Measurements from ENCODE around the gene ZNF329.

The ZNF329 gene

GRCh38 chr19:58093071-58093470, 57.5 kb downstream of the ZNF329 start:
- H4K12ac ChIP-seq (ENCODE audit: low read depth, low read length): no peak overlapping the region
- no peak overlapping the region for H3K4me2 ChIP-seq (ENCODE audit: low read length)
- peaks cover 3 to 4% of the 10 kb centered on the region in 2 experiments for H3K4me1 ChIP-seq (ENCODE audit: control insufficient read depth in 1 of 2, insufficient read depth in 2 of 2, low read length in 2 of 2)
- H2BK5ac ChIP-seq (ENCODE audit: low read depth, low read length, poor library complexity): no peak overlapping the region
- H3K27ac ChIP-seq (ENCODE audit: low read depth, low read length): no peak overlapping the region
- no peak overlapping the region for H2AK5ac ChIP-seq (ENCODE audit: low read length)
- H2BK12ac ChIP-seq (ENCODE audit: low read length): no peak overlapping the region
- no peak overlapping the region for H4K8ac ChIP-seq (ENCODE audit: low read depth, low read length)
- no peak overlapping the region for H3K23ac ChIP-seq (ENCODE audit: low read length)
- H3K36me3 ChIP-seq (ENCODE audit: control insufficient read depth in 1 of 2, insufficient read depth in 2 of 2, low read length in 2 of 2): peaks cover 10 to 16% of the 10 kb centered on the region in 2 experiments
- DNase-seq: no peak
- no peak overlapping the region for H2BK120ac ChIP-seq (ENCODE audit: insufficient read depth, low read length, poor library complexity)
- H3K9ac ChIP-seq (ENCODE audit: low read length): no peak overlapping the region
- no peak overlapping the region for H3K14ac ChIP-seq (ENCODE audit: low read length)
- H3K27me3 ChIP-seq (ENCODE audit: insufficient read depth, low read length): no peaks in the 10 kb centered on the region
- no peak overlapping the region for H3K4me3 ChIP-seq (ENCODE audit: low read depth, low read length)
- no CpG with 5 or more reads among the region's 7 CpGs for WGBS (ENCODE audit: extremely low coverage, insufficient coverage, insufficient read length)
- no peak overlapping the region for H4K91ac ChIP-seq (ENCODE audit: low read depth, low read length)
- H3K79me1 ChIP-seq (ENCODE audit: low read length): peaks cover 3% of the 10 kb centered on the region
- peaks cover 3% of the 10 kb centered on the region for H3K9me3 ChIP-seq (ENCODE audit: insufficient read depth, low read depth, low read length)
- peaks cover 3% of the 10 kb centered on the region for H3K79me2 ChIP-seq (ENCODE audit: control insufficient read depth, insufficient read depth, low read length, poor library complexity)
- H3K4ac ChIP-seq (ENCODE audit: low read depth, low read length): no peak overlapping the region
- no peak overlapping the region for H2AFZ ChIP-seq (ENCODE audit: insufficient read depth, low read length, poor library complexity)
- H3K18ac ChIP-seq (ENCODE audit: low read length): no peak overlapping the region

- Histone ChIP-seq H2AFZ (ENCODE audit: insufficient read depth, low read length, poor library complexity) (no peak overlapping the region), H2BK12ac (ENCODE audit: low read length) (no peak overlapping the region), H2AK5ac (ENCODE audit: low read length) (no peak overlapping the region), H3K36me3 (ENCODE audit: control insufficient read depth in 1 of 2, insufficient read depth in 2 of 2, low read length in 2 of 2) (peaks cover 24 to 27% of the 10 kb centered on the region in 2 experiments), H4K12ac (ENCODE audit: low read depth, low read length) (no peak overlapping the region), H3K9me3 (ENCODE audit: insufficient read depth, low read depth, low read length) (peaks cover 3% of the 10 kb centered on the region), H3K18ac (ENCODE audit: low read length) (no peak overlapping the region), H3K23ac (ENCODE audit: low read length) (no peak overlapping the region), H4K91ac (ENCODE audit: low read depth, low read length) (no peak overlapping the region), H3K4me1 (ENCODE audit: control insufficient read depth in 1 of 2, insufficient read depth in 2 of 2, low read length in 2 of 2) (no peaks in the 10 kb centered on the region), H2BK5ac (ENCODE audit: low read depth, low read length, poor library complexity) (no peak overlapping the region), H3K27ac (ENCODE audit: low read depth, low read length) (no peak overlapping the region), H4K8ac (ENCODE audit: low read depth, low read length) (no peak overlapping the region), H2BK120ac (ENCODE audit: insufficient read depth, low read length, poor library complexity) (no peak overlapping the region), H3K9ac (ENCODE audit: low read length) (no peak overlapping the region), H3K4me2 (ENCODE audit: low read length) (no peak overlapping the region), H3K79me2 (ENCODE audit: control insufficient read depth, insufficient read depth, low read length, poor library complexity) (no peaks in the 10 kb centered on the region), H3K14ac (ENCODE audit: low read length) (no peak overlapping the region), H3K4ac (ENCODE audit: low read depth, low read length) (no peak overlapping the region), H3K4me3 (ENCODE audit: low read depth, low read length) (no peak overlapping the region), H3K27me3 (ENCODE audit: insufficient read depth, low read length) (no peaks in the 10 kb centered on the region), H3K79me1 (ENCODE audit: low read length) (no peaks in the 10 kb centered on the region)
- DNase-seq: no peak
- no CpG with 5 or more reads among the region's 11 CpGs for WGBS (ENCODE audit: extremely low coverage, insufficient coverage, insufficient read length)
Measured at GRCh38 chr19:58091251-58091995, 59.2 kb downstream of the ZNF329 start.

GRCh38 chr19:58089846-58090245, 60.7 kb downstream of the ZNF329 start:
- no peaks in the 10 kb centered on the region for H3K79me2 ChIP-seq (ENCODE audit: control insufficient read depth, insufficient read depth, low read length, poor library complexity)
- H3K4me3 ChIP-seq (ENCODE audit: low read depth, low read length): no peak overlapping the region
- H4K12ac ChIP-seq (ENCODE audit: low read depth, low read length): no peak overlapping the region
- H3K27me3 ChIP-seq (ENCODE audit: insufficient read depth, low read length): no peaks in the 10 kb centered on the region
- no peaks in the 10 kb centered on the region for H3K4me1 ChIP-seq (ENCODE audit: control insufficient read depth in 1 of 2, insufficient read depth in 2 of 2, low read length in 2 of 2)
- H3K4ac ChIP-seq (ENCODE audit: low read depth, low read length): no peak overlapping the region
- H4K8ac ChIP-seq (ENCODE audit: low read depth, low read length): no peak overlapping the region
- DNase-seq: no peak
- H3K36me3 ChIP-seq (ENCODE audit: control insufficient read depth in 1 of 2, insufficient read depth in 2 of 2, low read length in 2 of 2): peaks cover 38 to 39% of the 10 kb centered on the region in 2 experiments
- no peak overlapping the region for H2BK5ac ChIP-seq (ENCODE audit: low read depth, low read length, poor library complexity)
- H3K27ac ChIP-seq (ENCODE audit: low read depth, low read length): no peak overlapping the region
- no peak overlapping the region for H3K14ac ChIP-seq (ENCODE audit: low read length)
- H2BK12ac ChIP-seq (ENCODE audit: low read length): no peak overlapping the region
- H3K79me1 ChIP-seq (ENCODE audit: low read length): no peaks in the 10 kb centered on the region
- no peak overlapping the region for H3K18ac ChIP-seq (ENCODE audit: low read length)
- H2AK5ac ChIP-seq (ENCODE audit: low read length): no peak overlapping the region
- H2BK120ac ChIP-seq (ENCODE audit: insufficient read depth, low read length, poor library complexity): no peak overlapping the region
- peaks cover 7% of the 10 kb centered on the region for H3K9me3 ChIP-seq (ENCODE audit: insufficient read depth, low read depth, low read length)
- no peak overlapping the region for H4K91ac ChIP-seq (ENCODE audit: low read depth, low read length)
- no peak overlapping the region for H3K4me2 ChIP-seq (ENCODE audit: low read length)
- H2AFZ ChIP-seq (ENCODE audit: insufficient read depth, low read length, poor library complexity): no peak overlapping the region
- H3K9ac ChIP-seq (ENCODE audit: low read length): no peak overlapping the region
- H3K23ac ChIP-seq (ENCODE audit: low read length): no peak overlapping the region
- no CpG with 5 or more reads among the region's 16 CpGs for WGBS (ENCODE audit: extremely low coverage, insufficient coverage, insufficient read length)

GRCh38 chr19:58088521-58089052, 62.0 kb downstream of the ZNF329 start:
- H2BK120ac ChIP-seq (ENCODE audit: insufficient read depth, low read length, poor library complexity): no peak overlapping the region
- no peak overlapping the region for H3K27ac ChIP-seq (ENCODE audit: low read depth, low read length)
- no peak overlapping the region for H3K18ac ChIP-seq (ENCODE audit: low read length)
- no peak overlapping the region for H2AFZ ChIP-seq (ENCODE audit: insufficient read depth, low read length, poor library complexity)
- no peak overlapping the region for H3K23ac ChIP-seq (ENCODE audit: low read length)
- no peaks in the 10 kb centered on the region for H3K27me3 ChIP-seq (ENCODE audit: insufficient read depth, low read length)
- no peak overlapping the region for H3K4ac ChIP-seq (ENCODE audit: low read depth, low read length)
- H3K79me2 ChIP-seq (ENCODE audit: control insufficient read depth, insufficient read depth, low read length, poor library complexity): no peaks in the 10 kb centered on the region
- no peak overlapping the region for H3K4me2 ChIP-seq (ENCODE audit: low read length)
- H3K36me3 ChIP-seq (ENCODE audit: control insufficient read depth in 1 of 2, insufficient read depth in 2 of 2, low read length in 2 of 2): peaks cover 46 to 50% of the 10 kb centered on the region in 2 experiments
- no peaks in the 10 kb centered on the region for H3K4me1 ChIP-seq (ENCODE audit: control insufficient read depth in 1 of 2, insufficient read depth in 2 of 2, low read length in 2 of 2)
- H3K9me3 ChIP-seq (ENCODE audit: insufficient read depth, low read depth, low read length): peaks cover 15% of the 10 kb centered on the region
- H4K91ac ChIP-seq (ENCODE audit: low read depth, low read length): no peak overlapping the region
- whole genome bisulfite sequencing (ENCODE audit: extremely low coverage, insufficient coverage, insufficient read length): no CpG with 5 or more reads among the region's 13 CpGs
- H2BK5ac ChIP-seq (ENCODE audit: low read depth, low read length, poor library complexity): no peak overlapping the region
- H3K4me3 ChIP-seq (ENCODE audit: low read depth, low read length): no peak overlapping the region
- no peak overlapping the region for H2AK5ac ChIP-seq (ENCODE audit: low read length)
- H3K9ac ChIP-seq (ENCODE audit: low read length): no peak overlapping the region
- H3K14ac ChIP-seq (ENCODE audit: low read length): no peak overlapping the region
- no peaks in the 10 kb centered on the region for H3K79me1 ChIP-seq (ENCODE audit: low read length)
- no peak overlapping the region for H4K8ac ChIP-seq (ENCODE audit: low read depth, low read length)
- H4K12ac ChIP-seq (ENCODE audit: low read depth, low read length): no peak overlapping the region
- DNase-seq: no peak
- no peak overlapping the region for H2BK12ac ChIP-seq (ENCODE audit: low read length)
